IMR-90 (cell line): ENCODE measurements around the gene AGO1. TPM values are rescaled to one million over a fixed set of nuclear protein-coding genes. Genes with fewer than 3 reads are reported as not detected.
"Not testable (repeated sequence)": the region's sequence is repeated elsewhere in the genome, so short reads cannot be mapped to it uniquely, and the experiment has no call there.

Experiments used
- ATAC-seq: fragments of 200-7000 bp; cut with Tn5 transposase; 2 replicates; pipeline ENCODE4 v1.9.1; 2020; ENCODE audit warnings: low read depth, mild to moderate bottlenecking, moderate library complexity
- BruUV-seq: library from RNA; stranded (reverse); fragments of 400-500 nt; replicated peaks from 2 replicates; lab custom pipeline; 2021; lab: Mats Ljungman, UMichigan
- CTCF ChIA-PET: fragments of 300-600 bp; formaldehyde crosslinking; extraction: SDS; loops from one replicate; lab custom pipeline; 2021; ENCODE audit warnings: antibody characterized with exemption; lab: Yijun Ruan, JAX
- POLR2A ChIA-PET: fragments of 300-600 bp; sonication (Branson Sonifier 250); formaldehyde crosslinking; loops from one replicate; lab custom pipeline; 2022; ENCODE audit warnings: antibody characterized with exemption; ENCODE audit not compliant: unreplicated experiment; lab: Charles Lee
- DNase-seq: peaks from one replicate; pipeline ENCODE4 v3.0.0; 2013
- H2AFZ ChIP-seq: replicated peaks from 2 replicates; pipeline ENCODE3; 2013; ENCODE audit warnings: low read length, mild to moderate bottlenecking; ENCODE audit not compliant: poor library complexity
- H2AK5ac ChIP-seq: 2 replicates; pipeline ENCODE4 v1.6.1; 2013; ENCODE audit warnings: low read depth, low read length, inconsistent platforms
- H2AK9ac ChIP-seq: replicated peaks from 2 replicates; pipeline ENCODE3; 2013; ENCODE audit warnings: mild to moderate bottlenecking, low read depth, low read length, moderate library complexity; ENCODE audit not compliant: poor library complexity
- H2BK120ac ChIP-seq: 2 replicates; pipeline ENCODE4 v1.6.1; 2013; ENCODE audit warnings: low read depth, low read length, inconsistent platforms
- H2BK15ac ChIP-seq: 3 replicates; pipeline ENCODE4 v1.6.1; 2013; ENCODE audit warnings: low read depth, low read length, inconsistent platforms
- H2BK20ac ChIP-seq: 2 replicates; pipeline ENCODE4 v1.6.1; 2013; ENCODE audit warnings: low read depth, mild to moderate bottlenecking, inconsistent platforms, low read length, moderate library complexity
- H2BK5ac ChIP-seq: 2 replicates; pipeline ENCODE4 v1.6.1; 2013; ENCODE audit warnings: mild to moderate bottlenecking, low read depth, low read length, inconsistent platforms; ENCODE audit not compliant: poor library complexity, severe bottlenecking
- H3K14ac ChIP-seq: replicated peaks from 2 replicates; pipeline ENCODE4 v1.6.1; 2013; ENCODE audit warnings: low read depth, low read length, inconsistent platforms
- H3K18ac ChIP-seq: 2 replicates; pipeline ENCODE4 v1.6.1; 2013; ENCODE audit warnings: low read depth, low read length, control low read depth
- H3K23ac ChIP-seq: 2 replicates; pipeline ENCODE4 v1.6.1; 2013; ENCODE audit warnings: low read depth, low read length, inconsistent platforms
- H3K27ac ChIP-seq: 2 replicates; pipeline ENCODE4 v1.5.1; 2013; ENCODE audit warnings: mild to moderate bottlenecking, control low read depth, low read length; ENCODE audit not compliant: insufficient read depth
- H3K27me3 ChIP-seq: 2 replicates; pipeline ENCODE4 v1.6.1; 2013; ENCODE audit warnings: low read length; ENCODE audit not compliant: control insufficient read depth, insufficient read depth
- H3K36me3 ChIP-seq: 2 replicates; pipeline ENCODE4 v1.6.1; 2013; ENCODE audit warnings: low read length, mixed read lengths; ENCODE audit not compliant: control insufficient read depth, insufficient read depth
- H3K4ac ChIP-seq: 2 replicates; pipeline ENCODE4 v1.6.1; 2013; ENCODE audit warnings: low read depth, low read length, inconsistent platforms
- H3K4me1 ChIP-seq: 2 replicates; pipeline ENCODE4 v1.6.1; 2013; ENCODE audit warnings: low read length, mixed read lengths; ENCODE audit not compliant: control insufficient read depth, insufficient read depth
- H3K4me2 ChIP-seq: 2 replicates; pipeline ENCODE4 v1.6.1; 2013; ENCODE audit warnings: low read depth, mild to moderate bottlenecking, control low read depth, low read length, moderate library complexity
- H3K4me3 ChIP-seq: 2 replicates; pipeline ENCODE4 v1.5.1; 2013; ENCODE audit warnings: low read depth, mild to moderate bottlenecking, control low read depth, low read length, moderate library complexity; ENCODE audit not compliant: insufficient read depth
- H3K56ac ChIP-seq: 2 replicates; pipeline ENCODE4 v1.6.1; 2013; ENCODE audit warnings: low read length, inconsistent platforms; ENCODE audit not compliant: insufficient read depth; ENCODE audit errors: extremely low read depth
- H3K79me1 ChIP-seq, 2 experiments: 2 replicates each; pipeline ENCODE4 v1.6.1; 2013; ENCODE audit warnings: low read length in 2 of 2, inconsistent platforms in 1 of 2, low read depth in 1 of 2
- H3K9ac ChIP-seq: 2 replicates; pipeline ENCODE4 v1.6.1; 2013; ENCODE audit warnings: low read depth, low read length, control low read depth
- H3K9me1 ChIP-seq: 2 replicates; pipeline ENCODE4 v1.6.1; 2013; ENCODE audit warnings: low read length, inconsistent platforms; ENCODE audit not compliant: insufficient read depth
- H3K9me3 ChIP-seq: 2 replicates; pipeline ENCODE4 v1.6.1; 2013; ENCODE audit warnings: low read length; ENCODE audit not compliant: control insufficient read depth, insufficient read depth
- H4K20me1 ChIP-seq: 2 replicates; pipeline ENCODE4 v1.6.1; 2013; ENCODE audit warnings: low read length, inconsistent platforms; ENCODE audit not compliant: insufficient read depth
- H4K5ac ChIP-seq: 2 replicates; pipeline ENCODE4 v1.6.1; 2013; ENCODE audit warnings: mild to moderate bottlenecking, low read depth, low read length, control low read depth
- H4K8ac ChIP-seq, 2 experiments: 2 replicates each; pipeline ENCODE4 v1.6.1; 2013; ENCODE audit warnings: low read depth in 2 of 2, low read length in 2 of 2, control low read depth in 1 of 2, inconsistent platforms in 1 of 2
- H4K91ac ChIP-seq: 2 replicates; pipeline ENCODE4 v1.6.1; 2013; ENCODE audit warnings: low read depth, low read length, inconsistent platforms; ENCODE audit not compliant: insufficient read depth
- WGBS, 2 experiments: methylation state at CpG; one replicate each; pipeline versions ENCODE4 v1.1.5 to v1.1.7; 2013; ENCODE audit warnings: missing lambda C conversion rate in 2 of 2; ENCODE audit not compliant: insufficient read length in 1 of 2; ENCODE audit errors: extremely low coverage in 2 of 2; 5-methylcytosine and 5-hydroxymethylcytosine counted together
- dilution Hi-C: fragments of 300-500 bp; cut with HindIII; formaldehyde crosslinking; loops from one replicate; pipeline ENCODE4 v1.14.3; 2018; ENCODE audit warnings: low sequenced_read_pairs; ENCODE audit not compliant: unreplicated experiment
- in situ Hi-C: fragments of 300-500 bp; cut with MboI; formaldehyde crosslinking; loops from 3 replicates; pipeline ENCODE4 v1.14.3; 2019; ENCODE audit warnings: low sequenced_read_pairs, inconsistent platforms, mixed read lengths
- intact Hi-C: fragments of 100-400 bp; cut with micrococcal nuclease; formaldehyde crosslinking; loops from 2 replicates; pipeline ENCODE4 v1.10.0; 2022
- polyA plus RNA-seq, 3 experiments: library from polyadenylated mRNA; depleted of rRNA; stranded (reverse); fragments of >200 nt; gene quantifications; 2 replicates each; pipeline ENCODE4 v1.2.3, GENCODE V29; 2012; ENCODE audit warnings: low replicate concordance in 1 of 3
- total RNA-seq: library from RNA; depleted of rRNA; stranded (reverse); fragments of >200 nt; gene quantifications from 2 replicates; pipeline ENCODE4 v1.2.3, GENCODE V29; 2012

Gene AGO1
- total and polyA plus RNA-seq, 2 of the 4 experiments (the other 2 are of a cell fraction), result 11.3 to 21.5 TPM

DNA sequence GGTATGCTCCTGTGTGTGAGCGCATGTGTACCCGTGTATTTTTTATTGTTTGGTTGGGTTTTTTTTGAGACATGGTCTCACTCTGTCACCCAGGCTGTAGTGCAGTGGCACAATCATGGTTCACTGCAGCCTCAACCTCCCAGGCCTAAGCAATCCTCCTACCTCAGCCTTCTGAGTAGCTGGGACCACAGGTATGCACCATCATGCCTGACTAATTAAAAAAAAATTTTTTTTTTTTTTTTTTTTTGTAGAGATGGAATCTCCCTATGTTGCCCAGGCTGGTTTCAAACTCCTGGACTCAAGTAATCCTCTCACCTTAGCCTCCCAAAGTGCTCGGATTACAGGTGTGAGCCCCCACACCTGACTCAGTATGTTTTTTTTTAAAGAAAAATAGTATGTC lies 89.6 kb downstream of the AGO1 start:
- H3K18ac ChIP-seq, ATAC-seq, H2BK15ac ChIP-seq, H4K5ac ChIP-seq, H2AK9ac ChIP-seq, BruUV-seq, H2AK5ac ChIP-seq, H3K79me1 ChIP-seq, H2BK120ac ChIP-seq, DNase-seq, H4K8ac ChIP-seq, H4K20me1 ChIP-seq, POLR2A ChIA-PET, H3K4ac ChIP-seq, CTCF ChIA-PET, intact Hi-C loops, H3K23ac ChIP-seq, H3K4me1 ChIP-seq, dilution Hi-C loops, H3K27me3 ChIP-seq, H2AFZ ChIP-seq, H2BK20ac ChIP-seq, H3K9me1 ChIP-seq, H2BK5ac ChIP-seq, in situ Hi-C loops, H3K9ac ChIP-seq, H4K91ac ChIP-seq, H3K56ac ChIP-seq, H3K27ac ChIP-seq, H3K36me3 ChIP-seq, H3K9me3 ChIP-seq, H3K4me2 ChIP-seq, H3K14ac ChIP-seq, H3K4me3 ChIP-seq: not testable (repeated sequence)
- no CpG with 5 or more reads among the region's 3 CpGs for WGBS, 2 experiments
